SK-MEL-5 (cell line): Measurements from ENCODE around the gene FNDC3A. TPM values are rescaled to one million over a fixed set of nuclear protein-coding genes. Genes with fewer than 3 reads are reported as not detected.
"Not testable (repeated sequence)": the region's sequence is repeated elsewhere in the genome, so short reads cannot be mapped to it uniquely, and the experiment has no call there.

Experiments
- DNase-seq: peaks from one replicate; pipeline ENCODE4 v3.0.0-alpha.2; 2016; ENCODE audit warnings: low read depth, low spot score
- in situ Hi-C: cut with HindIII; loops from 2 replicates; pipeline ENCODE4 v1.10.0; 2016; ENCODE audit warnings: low sequenced_read_pairs, high pct_unique_total_duplicates, low pct_unique_long_range_greater_than_20kb
- total RNA-seq: library from RNA; depleted of rRNA; stranded (reverse); fragments of >200 nt; shearing (Covaris generic); gene quantifications from 2 replicates; pipeline ENCODE4 v1.2.3, GENCODE V29; 2014

FNDC3A gene
- total RNA-seq, 1 experiment from 2014 or later: 116 TPM

DNA sequence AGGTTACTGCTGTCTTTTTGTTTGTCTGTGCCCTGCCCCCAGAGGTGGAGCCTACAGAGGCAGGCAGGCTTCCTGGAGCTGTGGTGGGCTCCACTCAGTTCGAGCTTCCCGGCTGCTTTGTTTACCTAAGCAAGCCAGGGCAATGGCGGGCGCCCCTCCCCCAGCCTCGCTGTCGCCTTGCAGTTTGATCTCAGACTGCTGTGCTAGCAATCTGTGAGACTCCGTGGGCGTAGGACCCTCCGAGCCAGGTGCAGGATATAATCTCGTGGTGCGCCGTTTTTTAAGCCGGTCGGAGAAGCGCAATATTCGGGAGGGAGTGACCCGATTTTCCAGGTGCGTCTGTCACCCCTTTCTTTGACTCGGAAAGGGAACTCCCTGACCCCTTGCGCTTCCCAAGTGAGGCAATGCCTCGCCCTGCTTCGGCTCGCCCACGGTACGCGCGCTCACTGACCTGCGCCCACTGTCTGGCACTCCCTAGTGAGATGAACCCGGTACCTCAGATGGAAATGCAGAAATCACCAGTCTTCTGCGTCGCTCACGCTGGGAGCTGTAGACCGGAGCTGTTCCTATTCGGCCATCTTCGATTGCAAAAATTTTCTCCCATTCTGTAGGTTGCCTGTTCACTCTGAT is 182.4 kb downstream of the FNDC3A start:
- DNase-seq, in situ Hi-C loops: not testable (repeated sequence)

DNA sequence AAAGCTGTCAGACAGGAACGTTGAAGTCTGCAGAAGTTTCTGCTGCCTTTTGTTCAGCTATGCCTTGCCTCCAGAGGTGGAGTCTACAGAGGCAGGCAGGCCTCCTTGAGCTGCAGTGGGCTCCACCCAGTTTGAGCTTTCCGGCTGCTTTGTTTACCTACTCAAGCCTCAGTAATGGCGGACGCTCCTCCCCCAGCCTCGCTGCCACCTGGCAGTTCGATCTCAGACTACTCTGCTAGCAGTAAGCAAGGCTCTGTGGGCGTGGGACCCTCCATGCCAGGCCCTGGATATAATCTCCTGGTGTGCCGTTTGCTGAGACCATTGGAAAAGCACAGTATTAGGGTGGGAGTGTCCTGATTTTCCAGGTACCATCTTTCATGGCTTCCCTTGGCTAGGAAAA is 187.4 kb downstream of the FNDC3A start:
- DNase-seq, in situ Hi-C loops: not testable (repeated sequence)

DNA sequence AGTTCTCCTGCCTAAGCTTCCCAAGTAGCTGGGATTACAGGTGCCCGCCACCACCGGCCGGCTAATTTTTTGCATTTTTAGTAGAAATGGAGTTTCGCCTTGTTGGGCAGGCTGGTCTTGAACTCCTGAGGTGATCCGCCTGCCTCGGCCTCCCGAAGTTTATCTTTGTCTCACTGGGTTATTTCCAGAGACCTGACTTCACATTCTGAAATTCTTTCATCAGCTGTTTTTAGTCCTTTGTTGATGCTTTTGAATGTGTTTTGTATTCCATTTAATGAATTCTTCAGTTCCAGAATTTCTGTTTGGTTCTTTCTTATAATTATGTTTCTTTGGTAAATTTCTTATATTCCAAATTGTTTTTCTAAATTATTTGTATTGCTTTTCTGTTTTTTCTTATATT is 189.0 kb downstream of the FNDC3A start:
- DNase-seq: no peak
- in situ Hi-C loops: no loop called here

DNA sequence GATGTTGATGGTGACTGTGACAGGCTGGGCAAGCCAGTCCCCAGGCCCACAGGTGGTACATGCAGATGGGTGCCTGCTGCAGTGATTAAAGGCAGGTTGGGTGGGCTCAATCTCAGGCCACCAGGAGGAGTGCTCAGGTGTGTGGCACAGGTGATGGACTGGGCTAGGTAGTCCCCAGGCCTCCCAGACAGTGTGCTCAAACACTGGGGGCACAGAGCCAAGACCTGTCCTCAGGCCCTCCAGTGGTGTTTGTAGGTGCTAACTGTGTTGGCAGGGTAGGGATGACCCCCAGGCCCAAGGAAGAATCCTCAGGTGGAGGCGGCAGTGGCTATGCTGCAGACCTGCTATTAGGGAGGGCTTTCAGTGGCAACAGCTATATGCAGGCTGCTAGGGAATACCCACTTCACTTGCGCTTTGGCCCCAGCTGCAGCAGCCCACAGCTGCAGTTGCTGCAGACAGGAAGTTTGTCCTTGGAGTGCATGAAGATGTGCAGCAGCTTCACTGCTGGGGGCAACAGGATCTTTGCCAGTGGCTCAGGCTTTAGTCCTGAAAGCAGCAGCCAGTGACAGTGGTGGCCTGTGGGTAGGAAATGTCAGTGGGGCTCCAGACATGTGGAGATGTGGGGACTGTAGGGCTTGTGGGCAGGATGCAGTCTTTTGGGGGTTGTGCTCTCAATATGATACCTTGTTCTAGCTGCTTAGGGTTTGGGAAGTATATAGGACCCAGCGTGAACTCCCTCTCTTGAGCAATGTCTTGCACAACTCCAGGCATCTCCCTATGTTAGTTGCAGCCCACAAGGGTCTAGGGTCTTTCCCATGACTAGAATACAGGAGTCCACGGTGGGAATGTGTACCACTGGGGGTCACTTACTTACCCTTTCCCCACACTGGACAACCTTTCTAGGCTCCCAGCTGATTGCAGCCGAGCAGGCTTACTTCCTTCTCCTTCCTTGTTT is 190.4 kb downstream of the FNDC3A start:
- DNase-seq: no peak
- in situ Hi-C loops: no loop called here

DNA sequence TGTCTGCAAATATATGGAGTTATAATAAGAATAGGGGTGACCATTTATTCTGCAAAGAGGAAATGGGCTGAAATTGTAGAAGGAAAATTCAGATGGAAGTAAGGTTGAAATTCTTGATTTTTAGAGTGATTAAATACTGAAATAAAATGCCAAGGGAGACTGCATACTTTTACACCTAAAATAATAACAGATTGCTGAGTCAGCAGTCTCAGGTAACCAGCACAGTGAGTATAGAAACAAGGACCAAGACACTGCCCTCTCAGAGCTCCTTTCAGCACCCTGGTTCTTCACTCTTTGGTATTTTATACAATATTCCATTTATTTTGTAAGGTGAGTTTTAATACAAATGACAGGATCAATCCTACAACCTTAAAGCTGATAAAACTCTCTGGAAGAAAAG is 195.6 kb downstream of the FNDC3A start:
- in situ Hi-C loops: no loop called here
- DNase-seq: no peak

DNA sequence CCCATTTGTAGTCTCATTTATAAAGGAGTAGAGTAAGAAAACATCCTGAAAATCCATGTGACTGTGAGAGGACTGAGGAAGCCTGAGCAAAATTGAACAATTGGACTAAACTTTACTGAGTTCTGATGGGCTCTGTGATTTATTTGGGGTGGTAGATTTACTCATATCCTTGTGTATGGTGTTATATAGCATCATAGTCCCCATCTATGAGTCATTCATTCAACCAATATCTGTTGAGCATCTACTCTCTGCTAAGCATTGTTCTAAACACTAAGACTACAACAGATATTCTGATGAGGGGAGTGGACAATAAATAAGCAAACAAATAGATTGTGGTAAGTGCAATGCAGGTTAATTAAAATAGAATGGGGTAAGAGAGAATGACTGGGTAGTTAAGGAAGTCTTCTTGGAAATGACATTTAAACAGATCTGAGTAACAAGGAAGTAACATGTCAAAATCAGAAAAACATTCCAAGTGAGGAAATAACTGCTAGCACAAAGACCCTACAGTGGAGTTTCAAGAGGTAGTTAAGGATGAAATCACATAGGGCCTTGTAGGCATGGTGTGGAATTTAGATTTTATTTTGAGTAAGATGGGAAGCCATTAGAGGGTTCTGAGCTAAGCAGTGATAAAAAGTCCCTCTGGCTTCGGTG is 208.1 kb downstream of the FNDC3A start:
- in situ Hi-C loops: no loop called here
- no peak for DNase-seq

DNA sequence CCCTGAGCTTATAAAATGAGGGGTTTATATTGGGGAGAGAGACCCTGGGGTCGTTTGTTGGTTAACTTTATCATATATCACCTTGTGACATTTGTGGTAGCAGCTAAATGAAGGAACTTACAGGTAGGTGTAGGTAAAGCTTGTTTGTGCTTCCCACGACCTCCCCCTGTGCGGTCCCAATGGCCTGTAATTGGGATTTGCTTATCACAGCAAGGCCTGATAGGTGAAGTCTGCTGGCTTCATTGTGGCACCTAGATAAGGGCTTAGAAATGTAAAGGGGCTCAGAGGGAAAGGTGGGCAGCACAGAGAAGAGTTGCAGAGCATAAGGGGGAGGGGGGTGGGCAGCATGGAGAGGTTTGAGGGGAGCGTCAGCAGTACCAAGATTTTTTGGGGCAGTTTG is 208.9 kb downstream of the FNDC3A start:
- no peak for DNase-seq
- in situ Hi-C loops: no loop called here

DNA sequence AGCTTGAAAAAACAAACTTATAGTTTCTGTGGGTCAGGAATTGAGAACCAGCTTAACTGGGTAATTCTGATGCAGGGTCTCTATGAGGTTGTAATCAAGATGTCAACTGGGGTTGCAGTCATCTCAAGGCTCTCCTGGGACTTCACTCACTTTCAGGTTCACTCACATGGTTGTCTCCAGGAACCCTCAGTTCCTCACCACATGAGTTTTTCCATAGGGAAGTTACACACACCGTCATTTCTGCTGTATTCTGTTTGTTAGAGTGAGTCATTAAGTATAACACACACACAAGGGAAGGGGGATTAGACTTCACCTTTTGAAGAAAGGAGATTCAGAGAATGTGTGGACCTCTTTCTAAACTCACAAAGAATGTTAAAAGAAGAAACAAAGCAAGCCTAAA is 209.6 kb downstream of the FNDC3A start:
- DNase-seq: no peak
- in situ Hi-C loops: no loop called here

DNA sequence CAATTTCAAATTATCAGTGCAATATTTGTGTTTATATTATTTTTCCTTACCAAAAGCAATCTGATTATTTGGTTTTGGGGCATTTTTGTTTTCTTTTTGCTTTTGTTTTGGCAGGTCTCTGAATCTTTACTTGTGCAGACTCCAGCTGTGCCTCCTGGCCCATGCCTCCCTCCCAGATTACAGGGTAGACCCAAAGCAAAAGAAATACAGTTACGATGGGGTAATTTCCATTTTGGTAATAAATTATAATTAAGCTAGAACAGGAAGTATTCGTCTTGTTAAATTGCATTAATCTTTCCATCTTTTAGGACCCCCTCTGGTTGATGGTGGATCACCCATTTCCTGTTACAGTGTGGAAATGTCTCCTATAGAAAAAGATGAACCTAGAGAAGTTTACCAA is 215.2 kb downstream of the FNDC3A start:
- DNase-seq: no peak
- in situ Hi-C loops: no loop called here

DNA sequence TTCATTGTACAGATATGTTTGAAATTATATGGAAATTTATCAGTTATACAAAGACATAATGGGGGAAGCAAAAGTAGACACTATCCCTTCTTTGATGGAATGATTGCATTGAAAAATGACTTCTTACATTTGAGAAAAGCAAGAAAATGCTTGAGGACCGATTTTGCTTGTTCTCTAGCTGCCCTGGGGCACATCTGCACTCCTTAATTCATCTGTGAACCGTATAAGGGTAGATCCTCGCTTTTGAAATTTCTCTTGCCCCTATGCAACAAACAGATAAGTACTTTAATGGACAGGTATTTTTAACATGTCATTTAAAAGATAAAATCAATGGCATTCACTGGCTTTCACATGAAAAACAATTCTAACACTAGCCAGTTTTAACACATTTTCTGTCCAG is 230.9 kb downstream of the FNDC3A start:
- in situ Hi-C loops: no loop called here
- DNase-seq: no peak

DNA sequence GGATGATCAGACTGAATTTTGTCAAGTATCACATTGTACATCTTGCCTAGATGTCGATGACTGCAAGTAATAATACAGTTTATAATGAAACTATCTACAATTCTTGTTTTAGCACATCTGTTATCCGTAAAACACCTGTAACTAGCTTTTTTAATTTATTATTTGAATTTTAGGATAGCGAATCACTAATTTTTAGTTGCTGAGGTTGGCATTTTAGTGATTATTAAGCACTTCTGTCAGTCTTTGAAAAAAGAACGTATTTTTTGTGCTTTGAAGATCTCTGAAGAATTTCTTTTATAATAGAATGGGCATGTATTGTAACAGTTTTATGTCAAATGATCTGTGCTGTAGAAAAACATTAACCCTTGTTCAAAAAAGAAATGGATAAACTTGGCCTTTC is 232.9 kb downstream of the FNDC3A start:
- no peak for DNase-seq
- in situ Hi-C loops: no loop called here

DNA sequence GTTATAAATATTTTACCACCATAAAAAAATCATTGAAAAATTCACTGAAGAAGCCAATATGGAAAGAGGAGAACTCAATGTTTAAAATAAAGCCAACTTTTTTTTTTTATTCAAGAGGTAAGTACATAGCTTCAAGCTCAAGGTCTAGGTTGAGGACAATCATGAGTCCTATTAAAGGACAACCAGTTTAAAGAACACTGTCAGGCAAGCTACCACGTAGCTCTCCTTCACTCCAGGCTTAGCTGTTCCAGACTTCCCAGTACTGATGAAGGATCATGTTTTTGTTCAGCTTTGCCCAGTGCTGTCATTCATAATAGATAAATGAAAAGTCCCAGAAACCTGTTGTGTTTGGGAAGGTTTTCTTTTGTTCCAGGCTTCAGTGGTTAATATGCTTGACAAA is 234.4 kb downstream of the FNDC3A start:
- no peak for DNase-seq
- in situ Hi-C loops: no loop called here

DNA sequence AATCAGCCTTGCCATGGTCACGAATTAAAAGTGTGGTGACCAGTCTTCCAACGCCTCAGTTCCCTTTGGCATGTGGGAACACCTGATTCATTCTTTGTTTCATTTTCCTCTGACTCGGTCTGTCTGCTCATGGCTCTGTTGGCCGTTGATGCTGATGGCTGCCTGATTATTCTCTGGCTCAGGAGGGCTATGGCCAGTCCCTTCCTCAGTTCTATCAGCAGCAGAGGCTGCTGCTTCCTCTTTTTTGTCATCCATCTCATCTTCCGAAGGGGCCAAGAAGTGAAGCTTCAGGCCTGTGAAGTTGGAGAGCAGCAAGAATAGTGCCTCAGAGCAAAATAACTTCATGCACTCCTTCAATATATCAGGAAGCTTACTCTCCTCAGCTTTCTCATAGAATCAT is 235.0 kb downstream of the FNDC3A start:
- in situ Hi-C loops: no loop called here
- no peak for DNase-seq

DNA sequence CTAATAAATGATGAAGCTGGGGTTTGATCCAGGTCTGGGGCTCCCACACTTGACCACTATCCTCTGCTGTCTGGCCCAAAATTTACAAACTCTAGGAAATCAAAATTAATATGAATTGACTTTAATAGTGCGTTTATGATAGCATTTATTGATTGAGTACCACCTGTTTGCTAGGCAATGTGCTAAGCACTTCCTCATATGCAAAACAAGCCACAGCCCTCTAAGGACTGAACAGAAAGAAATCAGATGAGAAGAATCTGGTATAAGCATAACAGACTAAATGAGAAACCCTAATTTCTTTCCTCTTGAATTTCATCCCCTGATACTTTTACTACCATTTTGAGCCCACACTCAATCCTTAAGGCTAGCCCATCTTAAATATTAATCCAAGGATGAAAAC is 237.8 kb downstream of the FNDC3A start:
- in situ Hi-C loops: no loop called here
- no peak for DNase-seq

DNA sequence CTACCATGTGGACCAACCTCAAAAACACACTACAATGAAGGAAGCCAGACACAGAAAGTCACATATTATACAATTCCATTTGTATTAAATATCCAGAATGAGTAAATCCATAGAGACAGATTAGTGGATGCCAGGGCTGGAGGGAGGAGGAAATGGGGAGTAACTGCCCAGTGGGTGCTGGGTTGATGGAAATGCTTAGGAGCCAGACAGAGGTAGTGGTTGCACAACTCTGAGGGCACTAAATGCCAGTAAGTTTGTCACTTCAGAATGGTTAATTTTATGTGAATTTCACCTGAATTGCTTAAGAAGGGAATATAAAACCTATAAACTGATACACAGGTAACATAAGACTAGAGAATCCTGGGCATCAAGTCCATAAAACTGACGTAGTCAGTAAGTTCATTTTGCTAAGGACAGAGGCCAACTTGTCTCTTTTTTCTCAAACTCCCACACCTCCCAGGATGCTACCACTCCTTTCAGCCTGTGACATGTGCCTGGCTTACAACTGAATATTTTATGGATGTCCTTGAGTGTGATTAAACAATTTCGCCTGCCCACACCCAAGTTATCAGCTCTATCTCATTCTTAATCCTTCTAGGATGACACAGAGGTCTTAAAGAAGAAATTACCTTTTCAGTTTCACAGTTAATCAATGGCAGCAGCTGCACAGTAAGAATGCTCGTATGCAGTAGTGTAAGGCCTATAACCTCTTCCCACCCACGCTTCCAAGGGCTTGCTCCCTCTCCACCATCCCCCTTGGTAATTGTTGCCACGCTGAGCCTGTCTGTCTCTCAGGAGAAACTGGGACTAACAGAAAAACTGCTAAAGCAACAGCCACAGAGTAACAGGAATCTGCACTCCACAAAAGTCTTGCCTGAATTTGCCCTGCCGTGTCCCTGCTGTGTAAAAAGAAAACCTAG is 238.5 kb downstream of the FNDC3A start:
- in situ Hi-C loops: no loop called here
- no peak for DNase-seq

DNA sequence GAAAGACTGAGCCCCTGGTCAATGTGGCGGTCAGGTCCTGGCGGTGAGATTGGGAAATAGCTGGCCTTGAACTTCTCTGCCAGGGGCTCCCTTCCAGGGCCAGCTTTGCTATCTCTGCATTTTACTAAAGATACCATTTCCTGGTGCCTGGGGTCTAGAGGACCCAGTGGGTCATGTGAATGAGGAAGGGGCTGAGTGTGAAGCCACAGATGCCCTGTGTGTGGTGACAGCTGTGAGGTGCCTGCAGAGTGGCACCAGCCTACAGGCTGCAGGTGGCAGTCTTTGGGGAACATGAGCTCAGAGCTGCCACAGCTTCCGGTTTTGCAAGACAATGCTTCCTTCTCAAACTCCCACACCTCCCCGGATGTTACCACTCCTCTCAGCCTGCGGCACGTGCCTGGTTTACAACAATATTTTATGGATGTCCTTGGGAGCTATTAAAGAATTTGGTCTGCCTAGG is 239.2 kb downstream of the FNDC3A start:
- DNase-seq: peak; percentile 46
- in situ Hi-C loops: no loop called here

DNA sequence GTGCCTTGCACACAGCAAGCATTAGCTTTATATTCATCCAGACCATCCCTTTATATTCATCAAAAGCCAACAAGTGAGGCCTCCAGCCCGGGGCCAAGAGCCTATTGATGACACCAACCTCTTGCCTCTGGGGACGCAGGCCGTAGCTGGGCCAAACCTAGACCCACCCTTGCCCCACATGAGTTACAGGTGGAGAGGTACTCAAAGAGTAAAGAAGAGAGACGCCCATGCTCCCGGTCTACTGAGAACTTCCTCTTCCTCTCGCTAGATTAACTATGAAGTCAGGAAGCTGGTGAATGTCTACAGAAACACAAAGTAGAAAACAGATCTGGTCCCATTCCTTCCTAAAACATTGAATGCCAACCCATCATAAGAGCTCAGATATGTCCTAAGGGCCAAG is 240.6 kb downstream of the FNDC3A start:
- in situ Hi-C loops: no loop called here
- no peak for DNase-seq
